Activated gamma-delta T cell (primary cell): ENCODE measurements around the gene AFMID.
"Not testable (repeated sequence)": the region's sequence is repeated elsewhere in the genome, so short reads cannot be mapped to it uniquely, and the experiment has no call there.

ENCODE experiments used
- DNase-seq: peaks from one replicate; lab custom pipeline; 2025; lab: John Stamatoyannopoulos, UW
- total RNA-seq, 2 donors: gene quantifications; one replicate each; lab custom pipeline; 2026; lab: John Stamatoyannopoulos, UW

AFMID gene, protein sequence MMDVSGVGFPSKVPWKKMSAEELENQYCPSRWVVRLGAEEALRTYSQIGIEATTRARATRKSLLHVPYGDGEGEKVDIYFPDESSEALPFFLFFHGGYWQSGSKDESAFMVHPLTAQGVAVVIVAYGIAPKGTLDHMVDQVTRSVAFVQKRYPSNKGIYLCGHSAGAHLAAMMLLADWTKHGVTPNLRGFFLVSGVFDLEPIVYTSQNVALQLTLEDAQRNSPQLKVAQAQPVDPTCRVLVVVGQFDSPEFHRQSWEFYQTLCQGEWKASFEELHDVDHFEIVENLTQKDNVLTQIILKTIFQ
- 1.6 to 5.9 reads per million in 2 donors for total RNA-seq

DNA sequence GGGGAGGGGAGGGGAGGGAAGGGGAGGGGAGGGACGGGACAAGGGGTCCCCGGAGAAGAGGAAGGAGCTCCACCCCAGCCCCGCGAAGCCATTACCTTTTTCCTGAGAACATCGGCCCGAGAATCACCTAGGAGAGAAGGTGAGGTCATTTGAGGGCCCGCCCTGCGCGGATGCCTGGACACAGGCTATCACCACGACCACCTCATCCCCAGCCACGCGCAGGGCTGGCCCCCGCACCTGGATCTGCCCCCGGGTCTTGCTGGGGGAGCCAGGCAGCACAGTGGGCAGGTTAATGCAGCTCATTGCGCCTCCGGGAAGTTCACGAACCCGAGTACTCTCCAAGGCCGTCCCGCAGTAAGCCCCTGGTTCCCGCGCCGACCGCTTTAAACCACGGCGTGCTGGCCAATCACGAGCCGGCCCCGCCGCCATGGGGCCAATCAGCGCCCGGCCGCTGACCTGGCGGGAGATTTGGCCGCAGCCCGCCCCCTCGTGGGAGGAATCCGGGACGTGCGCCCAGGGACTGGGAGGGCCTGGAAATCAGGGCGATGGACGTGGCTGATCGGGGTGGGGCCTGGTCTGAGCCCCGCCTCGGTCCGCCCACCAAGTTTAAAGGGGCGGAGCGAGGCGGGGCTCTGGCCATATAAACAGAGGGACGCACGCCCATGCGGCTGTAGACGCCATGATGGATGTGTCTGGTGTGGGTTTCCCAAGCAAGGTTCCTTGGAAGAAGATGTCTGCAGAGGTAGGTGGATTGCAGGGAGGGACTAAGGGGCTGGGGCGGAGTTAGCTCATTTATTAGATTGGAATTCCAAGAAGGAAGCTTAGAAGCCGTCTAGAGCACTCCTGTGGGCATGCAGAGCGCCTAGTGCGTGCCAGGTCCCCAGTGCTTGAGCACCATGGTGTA, at the start of gene AFMID, which contains the start of gene TK1:
Gene AFMID, plus strand, starts transcription at position 671 of the 904 bp plus-strand sequence. Its CDS starts 9 bp downstream, at position 680.
Gene TK1, minus strand, starts transcription at position 361 of the 904 bp plus-strand sequence. Its CDS starts 58 bp downstream, at position 303.
- DNase-seq, result peak; percentile 62

DNA sequence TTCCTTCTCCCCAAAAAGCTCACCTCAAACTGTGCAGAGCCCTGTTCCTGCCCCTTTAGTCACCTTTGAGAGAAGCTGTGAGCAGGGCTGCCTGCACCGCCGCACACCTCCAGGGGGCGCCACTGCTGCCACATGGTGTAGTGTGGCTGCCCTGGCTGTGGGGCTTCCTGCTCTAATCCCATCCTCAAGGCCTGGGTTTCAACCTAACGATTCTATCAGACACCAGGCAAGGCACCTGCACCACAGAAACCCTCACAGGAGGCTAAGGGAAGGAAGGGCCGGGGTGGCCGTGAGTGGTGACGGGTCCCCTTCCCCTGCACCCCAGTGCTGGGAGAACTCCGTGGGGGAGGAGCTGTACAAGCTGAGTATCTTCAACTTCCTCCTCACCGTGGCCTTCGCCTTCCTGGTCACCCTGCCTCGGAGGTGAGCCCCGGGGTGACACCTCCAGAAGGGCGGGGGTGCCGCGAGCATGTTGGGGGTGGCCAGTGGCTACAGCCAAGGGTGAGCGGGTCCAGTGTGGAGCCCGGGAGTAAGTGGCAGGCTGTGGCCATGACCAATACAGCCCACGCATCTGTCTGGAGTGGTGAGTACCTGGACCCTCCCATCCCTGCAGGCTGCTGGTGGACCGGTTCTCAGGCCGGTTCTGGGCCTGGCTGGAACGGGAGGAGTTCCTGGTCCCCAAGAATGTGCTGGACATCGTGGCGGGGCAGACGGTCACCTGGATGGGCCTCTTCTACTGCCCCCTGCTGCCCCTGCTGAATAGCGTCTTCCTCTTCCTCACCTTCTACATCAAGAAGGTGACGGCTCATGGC, 49.6 kb upstream of the AFMID start:
- DNase-seq, result no peak

DNA sequence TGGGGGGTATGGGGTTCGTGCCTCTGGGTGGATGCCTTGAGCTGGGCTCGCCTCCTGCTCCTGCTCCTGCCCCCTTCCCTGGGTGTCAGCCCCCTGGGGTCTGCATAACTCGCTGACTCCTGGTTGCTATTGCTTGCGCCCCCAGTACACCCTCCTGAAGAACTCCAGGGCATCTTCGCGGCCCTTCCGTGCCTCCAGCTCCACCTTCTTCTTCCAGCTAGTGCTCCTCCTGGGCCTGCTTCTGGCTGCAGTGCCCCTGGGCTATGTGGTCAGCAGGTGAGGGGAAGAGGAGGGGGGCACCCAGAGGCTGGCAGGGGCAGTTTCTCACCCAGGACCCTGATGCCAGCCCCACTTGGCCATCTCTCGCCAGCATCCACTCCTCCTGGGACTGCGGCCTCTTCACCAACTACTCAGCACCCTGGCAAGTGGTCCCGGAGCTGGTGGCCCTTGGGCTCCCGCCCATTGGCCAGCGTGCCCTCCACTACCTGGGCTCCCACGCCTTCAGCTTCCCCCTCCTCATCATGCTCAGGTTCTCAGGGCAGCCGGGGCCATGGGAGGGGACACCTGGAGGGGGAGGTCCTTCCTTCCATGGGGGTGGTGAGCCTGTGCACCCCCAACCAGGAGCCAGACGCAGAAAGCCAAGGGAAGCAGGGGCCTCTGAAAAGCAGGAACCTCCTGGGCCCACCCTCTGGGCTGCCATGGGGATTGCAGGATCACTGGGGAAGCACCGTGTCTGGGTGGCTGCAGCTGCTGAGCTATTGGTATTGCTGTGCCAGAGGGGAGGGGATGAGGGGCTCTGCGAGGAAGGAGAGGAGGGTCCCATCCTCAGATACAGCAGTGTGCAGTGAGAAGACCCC, 48.7 kb upstream of the AFMID start:
- DNase-seq, result no peak

DNA sequence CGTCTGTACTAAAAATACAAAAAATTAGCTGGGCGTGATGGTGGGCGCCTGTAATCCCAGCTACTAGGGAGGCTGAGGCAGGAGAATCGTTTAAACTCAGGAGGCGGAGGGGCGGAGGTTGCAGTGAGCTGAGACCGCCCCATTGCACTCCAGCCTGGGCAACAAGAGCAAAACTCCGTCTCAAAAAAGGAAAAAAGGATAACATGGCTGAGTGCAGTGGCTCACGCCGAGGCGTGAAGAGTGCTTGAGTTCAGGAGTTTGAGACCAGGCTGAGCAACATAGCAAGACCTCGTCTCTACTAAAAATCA, 47.3 kb upstream of the AFMID start:
- DNase-seq, result not testable (repeated sequence)

DNA sequence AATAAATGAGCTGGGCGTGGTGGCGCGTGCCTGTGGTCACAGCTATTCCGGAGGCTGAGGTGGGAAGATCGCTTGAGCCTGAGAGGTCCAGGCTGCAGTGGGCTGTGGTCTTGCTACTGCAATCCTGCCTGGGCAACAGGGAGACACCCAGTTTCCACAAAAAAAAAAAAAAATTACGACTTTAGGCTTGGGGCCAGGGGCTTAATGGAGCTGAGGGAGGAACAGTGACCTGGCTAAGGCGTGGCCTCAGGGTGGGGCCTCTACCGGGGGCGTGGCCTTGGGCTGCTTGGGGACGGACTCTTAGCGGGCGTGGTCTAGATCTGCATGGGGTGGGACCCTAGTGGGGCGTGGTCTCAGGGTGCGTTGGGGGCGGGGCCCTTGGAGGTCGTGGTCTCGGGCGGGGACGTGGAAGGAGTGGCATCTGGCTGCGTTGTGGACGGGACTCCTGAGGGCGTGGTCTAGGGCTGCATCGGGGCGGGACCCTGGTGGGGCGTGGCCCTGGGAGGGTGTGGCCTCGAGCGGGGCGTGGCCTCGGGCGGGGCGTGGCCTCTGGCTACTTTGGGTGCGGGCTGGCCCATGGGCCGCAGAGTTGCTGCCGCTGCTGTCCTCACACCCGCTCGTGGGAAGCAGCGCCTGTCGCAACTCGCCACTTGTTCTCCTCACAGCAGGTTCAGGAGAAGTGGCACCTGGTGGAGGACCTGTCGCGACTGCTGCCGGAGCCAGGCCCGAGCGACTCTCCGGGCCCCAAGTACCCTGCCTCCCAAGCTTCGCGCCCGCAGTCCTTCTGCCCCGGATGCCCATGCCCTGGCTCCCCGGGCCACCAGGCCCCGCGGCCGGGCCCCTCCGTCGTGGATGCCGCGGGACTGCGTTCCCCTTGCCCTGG, 46.8 kb upstream of the AFMID start:
- peak; percentile 79 for DNase-seq

DNA sequence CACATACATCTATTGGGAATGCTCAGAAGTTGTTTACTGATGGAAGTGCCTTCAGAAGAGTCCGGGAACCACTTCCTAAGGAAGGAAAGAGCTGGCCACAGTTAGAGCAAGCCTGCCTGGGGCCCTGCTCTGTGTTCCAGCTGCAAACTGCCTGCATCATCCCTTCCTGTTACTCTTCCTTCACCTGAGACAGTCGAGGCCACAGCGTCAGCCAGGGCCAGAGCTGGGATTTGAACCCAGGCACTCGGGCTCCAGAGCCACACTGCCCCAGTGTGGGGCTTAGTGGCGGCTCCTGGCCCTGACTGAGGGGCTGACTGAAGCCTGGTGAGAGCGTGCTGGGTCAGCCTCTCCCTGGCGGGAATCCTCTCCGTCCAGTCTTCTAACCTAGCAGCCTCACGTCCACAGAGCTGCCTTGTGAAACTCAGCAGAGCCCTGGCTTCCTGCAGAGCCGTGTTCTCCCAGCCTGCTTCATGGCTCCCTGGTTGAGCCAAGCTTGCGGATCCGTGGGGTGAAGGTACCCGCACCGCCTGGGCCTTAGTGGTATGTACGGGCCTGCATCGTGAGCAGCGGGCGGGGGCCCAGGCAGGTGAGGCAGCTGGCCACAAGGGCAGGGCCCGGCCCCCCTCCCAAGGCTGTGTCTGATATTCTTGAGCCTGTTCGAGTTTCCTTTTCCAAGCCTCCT, 45.6 kb upstream of the AFMID start:
- DNase-seq, result no peak

DNA sequence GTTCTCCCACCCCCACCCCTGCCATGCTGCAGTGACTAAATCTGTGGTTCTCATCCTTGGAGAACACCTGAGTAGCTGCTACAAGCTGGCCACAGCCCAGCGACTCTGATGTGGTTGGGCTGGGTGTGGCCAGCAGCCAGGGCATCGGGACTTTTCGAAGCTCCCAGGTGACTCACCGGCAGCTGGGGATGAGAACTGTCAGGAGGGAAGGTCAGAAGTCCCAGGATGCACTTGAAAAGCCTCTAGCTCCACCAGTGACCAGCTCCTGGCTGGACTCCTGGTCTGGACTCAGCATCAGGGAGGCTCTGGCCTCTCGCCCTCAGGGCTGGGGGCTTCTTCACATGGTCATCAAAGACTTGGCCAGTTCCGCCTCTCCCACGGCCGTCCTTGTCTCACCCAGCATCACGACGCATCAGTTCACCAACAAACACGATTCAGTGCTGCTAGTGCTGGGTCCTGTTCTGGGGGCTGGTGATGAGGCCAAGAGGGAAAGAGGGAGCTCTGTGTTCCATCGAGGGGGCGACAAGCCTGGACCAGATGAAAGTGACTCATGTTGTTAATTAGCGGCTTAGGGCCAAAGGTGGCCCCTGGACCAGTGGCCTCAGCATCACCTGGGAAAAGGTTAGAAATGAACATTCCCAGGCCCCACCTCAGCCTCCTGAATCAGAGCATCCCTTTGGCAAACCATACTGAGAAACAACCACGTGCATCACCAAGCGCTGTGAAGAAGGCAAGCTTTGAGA, 44.9 kb upstream of the AFMID start:
- no peak for DNase-seq

DNA sequence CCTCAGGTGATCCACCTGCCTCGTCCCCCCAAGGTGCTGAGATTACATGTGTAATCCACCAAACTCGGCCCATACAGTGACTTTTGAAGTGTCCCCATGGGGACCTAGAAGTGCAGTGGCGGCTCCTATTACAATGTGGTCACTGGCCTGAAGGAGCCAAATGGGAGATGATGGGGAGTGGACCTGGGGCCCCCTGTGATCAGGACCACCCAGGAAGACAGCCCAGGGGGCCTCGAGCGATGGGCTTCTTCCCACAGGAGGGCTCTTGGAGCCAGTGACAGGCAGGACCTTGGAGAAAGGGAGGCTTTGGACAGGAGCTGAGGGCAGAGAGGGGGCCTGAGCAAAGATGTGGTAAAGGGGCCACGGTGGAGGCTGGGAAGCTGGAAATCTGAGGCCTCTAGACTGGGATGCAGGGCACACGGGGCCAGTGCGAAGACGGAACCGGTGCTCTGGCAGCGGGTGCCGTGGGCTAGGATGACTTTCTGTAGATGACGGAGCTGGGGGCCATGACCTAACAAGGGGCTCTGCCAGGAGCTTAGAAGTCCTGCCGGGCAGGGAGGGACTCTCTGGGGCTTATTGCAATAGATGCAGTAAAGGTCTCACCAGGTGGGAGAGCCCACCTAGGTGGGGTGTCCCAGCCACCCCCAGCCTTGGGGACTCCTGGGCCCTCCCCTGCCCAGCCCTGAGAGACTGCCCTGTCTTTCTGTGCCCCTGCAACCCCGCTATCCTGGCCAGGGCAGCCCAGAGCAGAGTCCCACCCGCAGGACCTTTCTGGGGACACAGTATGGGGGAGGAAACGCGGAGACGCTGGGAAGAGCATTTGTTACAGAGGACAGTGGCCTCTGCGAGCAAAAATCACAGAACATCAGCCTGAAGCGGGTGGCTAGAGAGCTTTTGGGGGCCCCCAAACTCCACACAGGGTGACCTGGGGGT, 43.7 kb upstream of the AFMID start:
- DNase-seq, result no peak

DNA sequence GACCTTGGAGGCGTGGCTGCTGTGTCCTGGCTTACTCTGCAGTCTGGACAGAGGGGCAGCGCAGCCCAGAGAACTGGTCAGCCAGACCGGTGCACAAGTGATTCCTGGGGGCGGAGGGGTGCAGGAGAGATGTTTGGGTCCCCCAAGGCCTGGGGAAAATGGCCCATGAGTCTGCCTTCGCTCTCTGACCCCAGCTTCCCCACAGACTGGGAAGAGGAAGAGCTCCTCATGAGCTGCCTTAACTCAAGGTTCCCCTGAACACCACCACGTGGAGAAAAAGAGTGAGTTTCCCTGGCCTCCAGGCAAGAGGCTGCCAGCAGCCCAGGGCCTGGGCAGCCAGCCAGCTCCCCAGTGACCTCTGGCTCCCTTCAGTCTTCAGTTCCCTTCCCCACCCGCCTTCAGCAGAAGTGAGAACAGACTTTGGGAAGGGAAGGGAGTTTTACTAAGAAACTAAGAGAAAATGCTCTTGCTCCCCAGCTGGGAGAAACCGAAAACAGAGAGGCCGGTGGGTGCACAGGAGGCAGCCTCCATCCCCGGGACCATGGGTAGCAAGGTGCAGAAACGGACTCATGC, 42.9 kb upstream of the AFMID start:
- no peak for DNase-seq

DNA sequence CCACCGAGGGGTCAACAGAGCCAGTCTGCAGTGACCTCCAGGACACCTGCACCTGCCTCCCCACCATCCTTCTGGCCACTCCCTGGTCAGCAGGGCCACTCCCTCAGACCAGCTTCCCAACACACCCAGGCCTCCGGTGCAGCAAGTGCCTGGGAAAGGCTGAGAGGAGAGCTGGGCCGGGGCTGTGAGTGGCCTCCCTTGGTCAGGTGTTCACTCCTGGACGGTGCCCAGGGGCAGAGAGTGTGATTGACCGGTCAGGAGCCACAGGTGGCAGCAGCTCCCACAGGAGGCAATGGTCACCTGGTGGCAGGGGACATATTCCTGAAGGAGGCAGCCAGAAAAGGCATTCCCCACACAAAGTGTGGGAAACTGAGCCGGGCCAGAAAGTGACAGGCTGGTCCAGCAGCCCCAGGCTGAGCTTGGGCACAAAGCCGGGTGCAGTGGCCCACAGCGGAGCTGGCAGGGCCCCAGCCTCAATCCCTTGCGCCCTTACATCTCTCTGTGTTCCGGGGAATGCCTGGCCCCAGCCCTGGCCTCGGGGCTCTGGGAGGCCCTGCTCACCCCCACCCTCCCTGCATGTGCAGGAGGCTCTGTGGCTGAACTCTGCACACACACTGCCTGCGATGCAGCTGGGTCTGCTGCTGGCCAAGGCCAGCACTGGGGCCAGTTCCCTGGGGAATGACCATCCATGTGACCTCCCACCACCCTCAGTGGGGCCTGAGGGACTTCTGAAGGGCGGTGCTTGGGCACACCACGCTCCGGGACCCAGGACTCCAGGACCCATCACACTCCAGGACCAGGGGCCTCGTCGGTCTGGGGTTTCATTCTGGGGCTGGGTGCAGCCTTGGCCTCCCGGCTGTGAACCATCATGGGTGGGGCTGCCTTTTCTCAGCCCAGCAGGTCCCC, 42.2 kb upstream of the AFMID start:
- no peak for DNase-seq

DNA sequence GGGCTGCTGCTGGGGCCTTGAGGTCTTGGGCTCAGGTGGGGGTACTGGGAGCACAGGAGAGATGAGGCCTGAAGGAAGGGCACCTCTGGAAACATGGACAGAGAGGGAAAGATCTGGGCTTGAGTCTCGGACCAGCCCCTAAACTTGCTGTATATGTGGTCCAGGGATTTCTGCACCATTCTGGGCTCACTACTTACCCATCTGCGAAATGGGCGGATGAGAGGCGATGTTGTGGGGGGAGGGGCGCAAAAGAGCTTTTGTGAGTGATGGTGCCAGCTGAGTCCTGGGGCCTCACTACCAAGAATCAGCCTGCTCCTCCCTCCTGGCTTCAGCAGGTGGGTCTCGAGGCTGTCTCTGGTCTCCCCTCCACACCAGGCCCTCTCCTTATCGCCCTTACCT, 40.7 kb upstream of the AFMID start:
- DNase-seq, result no peak

DNA sequence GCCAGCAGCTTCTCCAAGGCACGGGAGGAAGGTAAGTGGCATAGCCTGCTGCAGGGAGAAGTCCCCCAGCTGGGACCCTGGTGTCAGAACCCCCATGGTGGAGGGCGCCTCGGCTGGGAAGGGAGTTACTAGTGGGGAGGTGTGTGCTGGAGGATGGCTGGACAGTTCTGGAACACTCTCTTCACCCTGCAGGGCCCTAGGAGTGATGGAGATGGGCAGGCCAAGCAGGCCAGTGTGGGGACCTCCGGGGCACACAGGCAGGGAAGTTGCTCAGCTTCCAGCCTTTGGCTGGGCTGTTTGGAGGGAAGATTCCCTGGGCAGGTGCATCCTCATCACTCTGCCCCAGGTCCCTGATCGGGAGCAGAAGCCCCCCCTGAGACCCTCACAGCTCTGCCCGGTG, 40.3 kb upstream of the AFMID start:
- DNase-seq, result no peak

DNA sequence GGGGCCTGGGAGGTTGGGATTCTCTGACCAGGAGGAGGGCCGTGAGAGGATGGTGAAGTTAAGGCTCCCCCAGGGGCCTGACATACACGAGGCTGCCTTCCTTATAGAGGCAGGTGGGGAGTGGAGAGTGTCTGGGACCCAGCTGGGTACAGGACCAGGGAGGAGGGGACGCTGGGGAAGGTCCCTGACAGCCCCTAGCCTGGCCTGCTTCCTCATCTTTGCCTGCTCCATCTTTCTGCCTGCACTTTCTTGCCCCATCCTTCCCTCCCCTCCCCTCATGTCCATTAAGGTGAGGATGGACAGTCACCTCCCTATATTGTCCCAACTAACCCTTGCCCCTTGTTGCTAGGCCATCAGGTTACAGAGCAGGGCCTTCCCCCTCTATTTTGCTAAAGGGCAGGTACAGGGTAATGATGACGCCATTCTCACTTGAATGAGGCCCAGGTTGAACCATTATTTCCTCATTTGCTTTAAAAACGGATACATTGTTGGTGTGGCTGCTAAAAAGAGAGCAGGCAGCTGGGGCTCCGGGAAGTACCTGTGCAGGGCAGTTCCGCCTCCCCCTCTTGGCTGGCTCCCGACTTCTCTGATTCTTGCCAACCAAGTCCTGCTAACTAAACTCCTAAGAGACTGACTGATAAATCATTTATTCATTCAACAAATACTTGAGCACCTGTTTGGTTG, 39.7 kb upstream of the AFMID start:
- DNase-seq, result no peak

DNA sequence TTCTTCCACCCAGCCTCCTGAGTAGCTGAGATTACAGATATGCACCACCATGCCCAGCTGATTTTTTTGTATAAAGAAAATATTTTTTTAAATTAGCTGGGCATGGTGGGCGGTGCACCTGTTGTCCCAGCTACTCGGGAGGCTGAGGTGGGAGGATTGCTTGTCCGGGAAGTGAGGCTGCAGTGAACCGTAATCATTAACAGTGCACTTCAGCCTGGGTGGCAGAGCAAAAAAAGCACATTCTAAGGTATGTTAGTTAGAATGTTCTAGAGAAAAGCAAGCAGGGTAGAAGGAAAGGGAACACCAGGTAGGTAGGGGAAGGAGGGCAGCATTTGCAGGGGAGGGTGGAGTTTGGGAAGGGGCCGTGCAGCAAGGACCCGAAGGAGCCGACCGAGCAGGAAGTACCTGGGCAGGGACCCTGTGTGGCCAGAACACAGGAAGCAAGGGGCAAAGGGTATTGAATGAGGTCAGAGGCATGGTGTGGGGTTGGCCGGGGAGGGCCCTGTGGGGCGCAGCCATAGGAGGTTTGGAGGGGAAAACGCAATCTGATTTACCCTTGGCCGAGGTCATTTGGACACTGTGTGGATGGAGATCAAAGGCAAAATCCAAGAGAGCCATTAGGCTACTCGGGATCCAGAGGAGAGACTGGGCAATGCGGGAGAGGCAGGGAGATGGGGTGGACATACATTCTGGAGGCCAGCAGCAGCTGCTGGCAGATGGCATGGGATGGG, 38.7 kb upstream of the AFMID start:
- DNase-seq, result no peak

DNA sequence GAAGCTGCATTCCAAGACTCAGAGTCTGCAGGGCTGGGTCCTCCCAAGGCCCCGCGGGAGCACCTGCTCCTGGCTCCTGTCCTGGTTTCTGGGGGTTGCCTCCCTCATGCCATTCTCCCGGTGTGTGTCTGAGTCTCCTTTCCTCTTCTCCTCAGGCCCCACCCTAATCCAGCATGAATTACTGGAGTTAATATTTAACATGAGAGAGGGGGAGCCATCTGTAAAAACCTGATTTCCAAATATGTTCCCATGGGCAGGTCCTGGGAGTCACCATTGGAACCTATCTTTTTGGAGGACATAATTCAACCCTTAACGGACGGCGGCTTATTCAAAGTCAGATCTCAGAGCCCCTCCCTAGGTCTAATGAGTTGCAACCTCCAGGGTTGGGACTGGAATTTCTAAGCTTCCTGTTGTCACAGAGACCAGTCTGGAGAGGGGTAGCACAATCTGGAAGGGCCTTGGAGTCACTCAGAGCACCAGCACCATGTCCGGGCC, 35.6 kb upstream of the AFMID start:
- no peak for DNase-seq
